CD4-positive, alpha-beta memory T cell (primary cell): Measurements from ENCODE around the gene MPP1. TPM values are rescaled to one million over a fixed set of nuclear protein-coding genes. Genes with fewer than 3 reads are reported as not detected.
"Not testable (repeated sequence)": the region's sequence is repeated elsewhere in the genome, so short reads cannot be mapped to it uniquely, and the experiment has no call there.

Experiments used
- CTCF ChIA-PET: fragments of 350-600 bp; sonication (Branson Sonifier 250); formaldehyde crosslinking; loops from one replicate; lab custom pipeline; 2021; ENCODE audit warnings: inconsistent platforms; ENCODE audit not compliant: partially characterized antibody; lab: Charles Lee
- POLR2A ChIA-PET: fragments of 350-600 bp; sonication (Branson Sonifier 250); formaldehyde crosslinking; loops from one replicate; lab custom pipeline; 2021; ENCODE audit not compliant: partially characterized antibody; lab: Charles Lee
- DNase-seq, 5 donors: peaks; one replicate each; pipeline versions ENCODE4 v3.0.0 to v3.0.0-alpha.2; 2020 to 2022; ENCODE audit warnings: mixed read lengths in 1 of 5
- H3K27ac ChIP-seq: one replicate; pipeline ENCODE4 v1.7.0; 2013; ENCODE audit warnings: low read depth, low read length
- H3K27me3 ChIP-seq: 2 replicates; pipeline ENCODE4 v1.7.0; 2013; ENCODE audit warnings: mild to moderate bottlenecking, low read length, moderate library complexity; ENCODE audit not compliant: insufficient read depth
- H3K36me3 ChIP-seq: 2 replicates; pipeline ENCODE4 v1.7.0; 2013; ENCODE audit warnings: mild to moderate bottlenecking, low read length, moderate library complexity; ENCODE audit not compliant: insufficient read depth
- H3K4me1 ChIP-seq: 2 replicates; pipeline ENCODE4 v1.7.0; 2013; ENCODE audit warnings: mild to moderate bottlenecking, low read length, moderate library complexity; ENCODE audit not compliant: insufficient read depth
- H3K4me3 ChIP-seq, 2 donors: one replicate each; pipeline ENCODE4 v1.7.0; 2013; ENCODE audit warnings: low read length in 2 of 2, mild to moderate bottlenecking in 1 of 2
- H3K9me3 ChIP-seq, 2 donors: one replicate each; pipeline ENCODE4 v1.7.0; 2013; ENCODE audit warnings: low read length in 2 of 2, control low read depth in 1 of 2; ENCODE audit not compliant: control insufficient read depth in 1 of 2
- H3K27ac Mint-ChIP-seq, 7 donors: one replicate each; pipeline ENCODE4 v1.8.0; 2020 to 2021; ENCODE audit warnings: mixed read lengths in 7 of 7, mild to moderate bottlenecking in 6 of 7, inconsistent platforms in 3 of 7, moderate library complexity in 3 of 7
- H3K27me3 Mint-ChIP-seq, 2 donors: one replicate each; pipeline ENCODE4 v1.8.0; 2020 to 2021; ENCODE audit warnings: mixed read lengths in 2 of 2
- H3K36me3 Mint-ChIP-seq, 2 donors: one replicate each; pipeline ENCODE4 v1.8.0; 2020 to 2021; ENCODE audit warnings: mixed read lengths in 2 of 2, inconsistent platforms in 1 of 2, mild to moderate bottlenecking in 1 of 2
- H3K4me1 Mint-ChIP-seq, 4 donors: one replicate each; pipeline ENCODE4 v1.8.0; 2020 to 2021; ENCODE audit warnings: mixed read lengths in 4 of 4, mild to moderate bottlenecking in 1 of 4
- H3K4me3 Mint-ChIP-seq, 8 donors: one replicate each; pipeline ENCODE4 v1.8.0; 2020 to 2021; ENCODE audit warnings: mixed read lengths in 8 of 8, mild to moderate bottlenecking in 7 of 8, moderate library complexity in 6 of 8, inconsistent platforms in 3 of 8
- H3K9me3 Mint-ChIP-seq, 8 donors: one replicate each; pipeline ENCODE4 v1.8.0; 2020 to 2021; ENCODE audit warnings: mixed read lengths in 8 of 8, mild to moderate bottlenecking in 5 of 8, inconsistent platforms in 3 of 8, moderate library complexity in 1 of 8
- intact Hi-C: fragments of 100-400 bp; cut with micrococcal nuclease; formaldehyde crosslinking; loops from one replicate; pipeline ENCODE4 v1.15.1; 2023
- polyA plus RNA-seq, 2 donors: library from polyadenylated mRNA; unstranded; fragments of 300-500 nt; fragmentation: Illumina TruSeq; gene quantifications; one replicate each; pipeline ENCODE4 v1.2.3, GENCODE V29; 2021
- total RNA-seq, 2 experiments: library from RNA; stranded (reverse); gene quantifications; one replicate each; pipeline ENCODE4 v1.2.3, GENCODE V29; 2021

The MPP1 gene
- total and polyA plus RNA-seq, 4 experiments from 2014 or later: 10.6 to 14.7 (median 11.8) TPM

GRCh38 chrX:154821523-154821922, 16.2 kb upstream of the MPP1 start:
- DNase-seq: no peak
- H3K4me1 ChIP-seq: no peaks in the 10 kb centered on the region
- Mint-ChIP-seq H3K27me3 (no peaks in the 10 kb centered on the region), H3K4me3 (no peak overlapping the region), H3K27ac (peak overlapping the region in 1 of 7 donors; percentile 61), H3K9me3 (peaks cover 0 to 3% (median 0%) of the 10 kb centered on the region in 8 donors), H3K36me3 (no peaks in the 10 kb centered on the region), H3K4me1 (no peaks in the 10 kb centered on the region)
- no peak overlapping the region for H3K4me3 ChIP-seq
- ChIA-PET POLR2A (no interaction called here), CTCF (no interaction called here)
- intact Hi-C loops: no loop called here
- no peaks in the 10 kb centered on the region for H3K27me3 ChIP-seq
- no peaks in the 10 kb centered on the region for H3K36me3 ChIP-seq
- no peak overlapping the region for H3K27ac ChIP-seq
- no peaks in the 10 kb centered on the region for H3K9me3 ChIP-seq

DNA sequence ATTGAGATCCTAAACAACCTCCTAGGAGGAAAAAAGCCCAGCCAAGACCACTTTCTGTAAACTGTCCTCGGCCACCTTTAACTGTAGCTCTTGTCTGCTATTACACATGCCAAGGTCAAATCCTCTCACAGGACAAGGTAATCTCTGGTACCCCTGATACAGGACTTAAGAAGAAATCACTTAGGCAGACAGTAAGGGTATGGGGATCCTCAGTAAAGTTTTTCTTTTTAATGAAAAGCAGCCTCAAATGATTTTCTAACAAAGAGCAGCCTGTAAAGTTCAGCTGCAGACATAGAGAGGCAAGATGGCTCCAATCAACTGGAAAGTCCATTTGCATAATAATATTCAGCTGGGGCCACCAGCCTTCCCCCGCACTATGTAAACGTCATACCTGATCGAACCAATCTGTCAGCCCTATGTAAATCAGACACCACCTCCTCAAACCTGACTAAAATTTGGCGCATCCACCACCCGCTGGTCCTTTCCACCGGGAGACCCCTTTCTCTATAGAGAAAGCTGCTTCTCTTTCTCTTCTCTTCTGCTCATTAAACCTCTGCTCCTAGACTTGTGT, 14.6 kb upstream of the MPP1 start:
- H3K36me3 ChIP-seq: no peaks in the 10 kb centered on the region
- H3K27ac ChIP-seq: no peak overlapping the region
- POLR2A ChIA-PET: no interaction called here
- H3K4me3 ChIP-seq: no peak overlapping the region
- H3K9me3 ChIP-seq: no peaks in the 10 kb centered on the region
- Mint-ChIP-seq H3K27ac (no peak overlapping the region), H3K9me3 (peaks cover 0 to 3% (median 0%) of the 10 kb centered on the region in 8 donors), H3K4me1 (no peaks in the 10 kb centered on the region), H3K4me3 (no peak overlapping the region), H3K27me3 (peaks cover 0 to 2% of the 10 kb centered on the region in 2 donors), H3K36me3 (no peaks in the 10 kb centered on the region)
- DNase-seq: no peak
- H3K4me1 ChIP-seq: no peaks in the 10 kb centered on the region
- CTCF ChIA-PET: no interaction called here
- no peaks in the 10 kb centered on the region for H3K27me3 ChIP-seq
- intact Hi-C loops: no loop called here

GRCh38 chrX:154818916-154819770, 13.9 kb upstream of the MPP1 start:
- no peak overlapping the region for H3K27ac Mint-ChIP-seq
- Histone ChIP-seq H3K4me3 (no peak overlapping the region), H3K27me3 (no peaks in the 10 kb centered on the region), H3K9me3 (no peaks in the 10 kb centered on the region), H3K36me3 (no peaks in the 10 kb centered on the region), H3K4me1 (no peaks in the 10 kb centered on the region), H3K27ac (no peak overlapping the region)
- POLR2A ChIA-PET: no interaction called here
- H3K36me3 Mint-ChIP-seq: no peaks in the 10 kb centered on the region
- intact Hi-C loops: no loop called here
- no peaks in the 10 kb centered on the region for H3K4me1 Mint-ChIP-seq
- peaks cover 0 to 3% (median 0%) of the 10 kb centered on the region in 8 donors for H3K9me3 Mint-ChIP-seq
- peaks cover 0 to 2% of the 10 kb centered on the region in 2 donors for H3K27me3 Mint-ChIP-seq
- no peak overlapping the region for H3K4me3 Mint-ChIP-seq
- DNase-seq: no peak
- CTCF ChIA-PET: no interaction called here

GRCh38 chrX:154817048-154817618, 11.8 kb upstream of the MPP1 start:
- DNase-seq, H3K4me1 ChIP-seq, intact Hi-C loops, H3K36me3 Mint-ChIP-seq, H3K27ac ChIP-seq, POLR2A ChIA-PET, H3K9me3 Mint-ChIP-seq, H3K4me3 Mint-ChIP-seq, H3K4me1 Mint-ChIP-seq, H3K9me3 ChIP-seq, H3K27me3 Mint-ChIP-seq, H3K27me3 ChIP-seq, CTCF ChIA-PET, H3K27ac Mint-ChIP-seq, H3K4me3 ChIP-seq, H3K36me3 ChIP-seq: not testable (repeated sequence)

GRCh38 chrX:154816326-154816898, 11.1 kb upstream of the MPP1 start:
- intact Hi-C loops, H3K27me3 Mint-ChIP-seq, H3K36me3 Mint-ChIP-seq, CTCF ChIA-PET, H3K9me3 Mint-ChIP-seq, H3K4me3 Mint-ChIP-seq, H3K27ac ChIP-seq, POLR2A ChIA-PET, DNase-seq, H3K36me3 ChIP-seq, H3K27ac Mint-ChIP-seq, H3K27me3 ChIP-seq, H3K9me3 ChIP-seq, H3K4me1 ChIP-seq, H3K4me1 Mint-ChIP-seq, H3K4me3 ChIP-seq: not testable (repeated sequence)

- H3K9me3 Mint-ChIP-seq: peaks cover 0 to 3% (median 0%) of the 10 kb centered on the region in 8 donors
- H3K4me3 Mint-ChIP-seq: no peak overlapping the region
- H3K36me3 Mint-ChIP-seq: no peaks in the 10 kb centered on the region
- POLR2A ChIA-PET: no interaction called here
- Histone ChIP-seq H3K27ac (no peak overlapping the region), H3K4me3 (no peak overlapping the region), H3K36me3 (no peaks in the 10 kb centered on the region), H3K4me1 (no peaks in the 10 kb centered on the region), H3K9me3 (no peaks in the 10 kb centered on the region), H3K27me3 (no peaks in the 10 kb centered on the region)
- CTCF ChIA-PET: no interaction called here
- H3K27me3 Mint-ChIP-seq: peaks cover 0 to 2% of the 10 kb centered on the region in 2 donors
- no peak overlapping the region for H3K27ac Mint-ChIP-seq
- no peak for DNase-seq
- H3K4me1 Mint-ChIP-seq: no peaks in the 10 kb centered on the region
- intact Hi-C loops: no loop called here
These were observed 10.1 kb upstream of the MPP1 start for GRCh38 chrX:154815274-154815818.

DNA sequence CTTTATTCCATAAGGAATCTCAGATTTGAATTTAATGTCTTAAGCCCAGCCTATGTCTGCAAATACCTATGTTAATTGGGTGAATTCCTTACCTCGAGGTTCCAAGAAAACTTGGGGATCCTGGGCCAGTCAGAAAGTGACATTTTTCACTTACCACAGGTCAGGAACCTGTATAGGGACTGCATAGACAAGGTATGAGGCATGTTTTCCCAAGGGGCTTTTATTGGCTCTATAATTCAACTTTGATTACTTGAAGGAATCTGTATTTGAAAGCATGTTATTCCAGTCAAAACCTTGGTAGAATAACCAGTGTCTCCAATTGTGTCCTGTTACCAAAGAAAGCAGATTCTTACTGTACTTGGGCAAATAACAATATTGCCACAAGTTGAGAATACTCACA, 8.5 kb upstream of the MPP1 start:
- no peaks in the 10 kb centered on the region for H3K9me3 Mint-ChIP-seq
- H3K27ac Mint-ChIP-seq: no peak overlapping the region
- Histone ChIP-seq H3K9me3 (no peaks in the 10 kb centered on the region), H3K36me3 (no peaks in the 10 kb centered on the region), H3K27me3 (no peaks in the 10 kb centered on the region), H3K4me3 (no peak overlapping the region), H3K27ac (no peak overlapping the region), H3K4me1 (no peaks in the 10 kb centered on the region)
- H3K36me3 Mint-ChIP-seq: no peaks in the 10 kb centered on the region
- intact Hi-C loops: no loop called here
- H3K4me1 Mint-ChIP-seq: peaks cover 0 to 3% (median 0%) of the 10 kb centered on the region in 4 donors
- DNase-seq: no peak
- ChIA-PET CTCF (no interaction called here), POLR2A (no interaction called here)
- H3K4me3 Mint-ChIP-seq: no peak overlapping the region
- H3K27me3 Mint-ChIP-seq: peaks cover 0 to 4% of the 10 kb centered on the region in 2 donors
